HL-60/S4 treated with retinoic acid at 250 ng/mL for 4 days and 3 days (cell line): ENCODE data around the gene PLA2G4B.

ENCODE experiments used
- in situ Hi-C: fragments of 300-500 bp; cut with MboI; formaldehyde crosslinking; loops from 2 replicates; pipeline ENCODE4 v1.7.0; 2022; ENCODE audit warnings: low sequenced_read_pairs

Gene PLA2G4B

GRCh38 chr15:41869770-41870688 is 31.4 kb downstream of the PLA2G4B start:
- in situ Hi-C loops = no loop called here

DNA sequence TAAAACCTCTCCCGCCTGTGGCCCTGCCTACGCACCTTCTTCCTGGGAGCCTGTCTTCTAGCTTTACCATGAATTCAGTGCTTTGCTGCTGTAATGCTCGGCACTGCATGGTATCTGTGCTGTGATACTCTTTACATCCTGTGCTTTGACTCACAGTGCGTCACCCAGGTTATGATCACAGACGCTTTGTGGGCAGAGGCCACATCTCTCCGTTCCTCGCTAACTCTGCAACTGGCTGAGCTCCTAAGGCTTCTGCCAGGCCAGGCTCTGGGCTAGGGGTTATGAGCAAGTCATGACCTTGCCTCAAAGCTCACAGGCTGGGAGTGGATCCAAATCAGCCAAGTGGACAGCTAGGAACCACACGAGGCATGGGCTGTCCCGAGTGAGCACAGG is 32.0 kb downstream of the PLA2G4B start:
- in situ Hi-C loops = no loop called here

GRCh38 chr15:41871175-41871905 is 32.7 kb downstream of the PLA2G4B start:
- in situ Hi-C loops = no loop called here

DNA sequence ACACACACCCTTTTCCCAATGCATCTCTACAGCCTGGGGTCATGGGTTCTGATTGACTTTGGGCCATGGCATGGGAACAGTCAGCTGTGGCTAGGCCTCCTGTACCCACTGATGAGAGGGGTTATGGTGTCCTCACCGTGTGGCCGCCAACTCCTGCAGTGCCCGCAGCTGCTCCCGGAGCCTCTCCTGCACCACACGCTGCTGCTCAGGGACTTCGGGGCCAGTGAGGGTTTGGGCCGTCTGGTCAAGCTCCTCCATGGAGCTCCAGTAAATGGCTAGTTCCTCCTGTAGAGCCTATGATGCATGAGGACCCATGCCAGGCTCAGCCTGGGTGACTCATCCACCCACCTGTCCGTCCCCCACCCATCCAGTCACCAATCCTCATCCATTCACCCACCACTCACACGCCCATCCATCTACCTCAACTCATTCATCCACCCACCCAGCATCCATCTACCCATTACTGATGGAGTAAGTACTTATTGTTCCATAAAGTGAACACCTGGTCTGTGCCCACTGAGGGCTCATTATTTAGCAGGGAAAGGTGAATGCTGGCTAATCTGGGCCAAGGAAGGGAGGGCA is 33.6 kb downstream of the PLA2G4B start:
- in situ Hi-C loops = no loop called here

- in situ Hi-C loops = no loop called here
These were observed 35.1 kb downstream of the PLA2G4B start for GRCh38 chr15:41873711-41874110.

DNA sequence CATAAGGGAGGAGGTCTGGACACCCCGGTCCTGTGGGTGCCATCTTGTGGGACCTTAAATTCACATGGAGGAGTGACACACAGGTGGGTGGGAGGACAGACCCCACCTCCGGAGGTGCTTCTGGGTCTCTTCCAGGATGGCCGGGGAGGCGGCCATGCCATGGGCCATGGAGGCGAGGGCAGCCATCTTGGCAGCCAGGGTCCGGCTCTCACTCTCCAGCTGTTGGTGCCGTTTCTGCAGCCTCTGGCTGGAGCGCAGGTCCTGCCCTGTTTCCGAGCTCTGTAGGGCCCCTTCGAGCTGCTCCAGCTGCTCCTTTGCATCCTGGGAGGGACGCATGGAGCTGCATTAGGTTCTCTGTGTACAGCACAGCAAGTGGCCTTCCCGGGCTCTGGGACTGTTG is 36.1 kb downstream of the PLA2G4B start:
- in situ Hi-C loops = no loop called here

- in situ Hi-C loops = no loop called here
These were observed 37.4 kb downstream of the PLA2G4B start for GRCh38 chr15:41876007-41876406.

DNA sequence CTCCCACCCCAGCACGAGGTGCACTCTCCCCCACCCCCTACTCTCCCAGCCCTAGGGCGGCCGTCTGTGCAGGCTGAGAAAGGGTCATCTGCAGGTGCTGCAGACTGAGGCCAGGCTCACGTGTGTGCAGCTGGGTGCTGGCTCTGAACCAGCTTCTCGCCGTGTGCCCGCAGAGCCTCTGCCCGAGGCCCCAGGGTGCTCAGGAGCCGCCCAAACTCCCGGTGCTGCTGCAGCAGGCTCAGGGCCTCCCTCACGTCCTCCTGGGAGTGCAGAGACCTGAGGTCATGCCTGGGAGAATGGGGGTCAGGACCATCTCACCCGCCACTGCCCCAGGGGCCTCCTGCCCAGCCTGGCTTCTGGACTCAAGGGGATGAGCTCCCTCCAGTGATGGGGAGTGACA is 38.0 kb downstream of the PLA2G4B start:
- in situ Hi-C loops = no loop called here

GRCh38 chr15:41877631-41878354 is 39.1 kb downstream of the PLA2G4B start:
- in situ Hi-C loops = no loop called here

GRCh38 chr15:41878355-41878699 is 39.7 kb downstream of the PLA2G4B start:
- in situ Hi-C loops = no loop called here

DNA sequence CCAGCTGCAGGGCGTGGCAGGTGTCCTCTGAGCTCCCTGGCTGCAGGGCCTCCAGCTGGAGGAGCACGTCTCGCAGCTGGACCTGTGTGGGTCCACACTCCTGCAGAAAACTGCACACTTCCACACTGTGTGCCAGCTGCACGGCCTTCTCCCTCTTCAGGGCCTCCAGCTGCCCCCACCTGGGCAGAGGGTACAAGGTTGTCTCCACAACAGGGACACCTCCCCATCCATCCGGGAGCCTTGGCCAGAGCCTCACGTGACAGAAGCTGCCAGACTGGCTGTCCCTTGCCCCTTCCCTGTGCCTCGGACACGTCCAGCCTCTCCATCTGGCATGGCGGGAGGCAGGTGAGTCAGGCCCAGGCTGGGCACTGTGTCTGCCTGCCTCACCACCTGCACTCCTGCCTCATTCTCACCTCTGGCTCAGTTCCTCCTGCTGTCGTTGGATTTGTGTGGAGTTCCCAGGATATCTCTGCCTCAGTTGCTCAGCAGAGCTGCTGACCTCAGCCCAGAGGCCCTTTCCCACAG is 40.7 kb downstream of the PLA2G4B start:
- in situ Hi-C loops = no loop called here

DNA sequence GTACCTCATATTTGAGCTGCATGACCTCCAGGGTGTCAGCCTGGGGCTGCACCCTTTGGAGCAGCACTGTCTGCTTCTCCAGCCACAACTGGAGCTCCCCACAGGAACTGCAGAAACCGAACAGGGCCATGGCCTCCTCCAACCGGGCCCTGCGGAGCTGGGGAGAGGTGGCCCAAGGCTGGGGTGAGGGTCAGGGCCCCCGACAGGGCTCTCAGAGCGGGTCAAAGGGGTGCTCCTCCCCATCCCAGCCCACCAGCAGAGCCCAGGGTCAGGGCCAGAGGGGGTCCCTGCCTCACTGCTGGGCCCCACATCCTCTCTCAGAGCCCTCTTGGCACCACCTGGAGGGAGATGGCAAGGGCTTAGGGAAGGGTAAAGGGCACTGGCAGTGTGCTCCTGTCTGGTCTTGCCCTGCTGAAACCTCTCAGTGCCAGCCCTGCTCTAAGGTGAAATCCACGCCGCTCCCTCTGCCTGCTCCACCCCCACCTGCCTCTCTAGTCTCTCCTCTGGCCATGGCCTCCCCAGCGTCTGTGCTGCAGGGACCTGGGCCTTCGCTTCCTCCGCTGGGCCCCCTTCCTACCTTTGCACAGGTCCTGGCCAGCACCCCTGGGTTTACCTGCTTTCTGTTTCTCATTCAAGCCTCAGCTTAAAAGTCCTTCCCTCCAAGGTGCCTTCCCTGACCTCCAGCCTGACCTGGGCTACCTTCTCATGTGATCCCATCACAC is 41.7 kb downstream of the PLA2G4B start:
- in situ Hi-C loops = no loop called here

- in situ Hi-C loops = no loop called here
These were observed 42.4 kb downstream of the PLA2G4B start for GRCh38 chr15:41881086-41881485.

DNA sequence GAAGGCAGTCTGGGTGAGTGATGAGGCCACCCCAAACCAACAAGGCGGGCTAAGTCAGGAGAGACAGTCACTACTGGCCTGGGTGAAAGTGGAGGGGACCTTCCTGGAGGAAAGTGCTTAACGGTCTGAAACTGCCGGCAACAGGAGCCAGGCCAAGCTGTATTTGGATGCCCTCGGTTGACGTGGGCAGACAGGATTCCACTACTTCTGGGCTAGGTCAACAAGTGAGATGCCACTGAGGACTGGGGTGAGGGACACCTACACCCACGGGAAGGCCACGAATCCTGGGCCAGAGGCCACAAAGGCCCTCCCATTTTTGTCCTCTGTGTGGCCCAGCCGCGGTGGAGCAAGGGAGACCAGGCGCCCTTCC is 42.9 kb downstream of the PLA2G4B start:
- in situ Hi-C loops = no loop called here

- in situ Hi-C loops = no loop called here
These were observed 43.5 kb downstream of the PLA2G4B start for GRCh38 chr15:41881920-41882688.

DNA sequence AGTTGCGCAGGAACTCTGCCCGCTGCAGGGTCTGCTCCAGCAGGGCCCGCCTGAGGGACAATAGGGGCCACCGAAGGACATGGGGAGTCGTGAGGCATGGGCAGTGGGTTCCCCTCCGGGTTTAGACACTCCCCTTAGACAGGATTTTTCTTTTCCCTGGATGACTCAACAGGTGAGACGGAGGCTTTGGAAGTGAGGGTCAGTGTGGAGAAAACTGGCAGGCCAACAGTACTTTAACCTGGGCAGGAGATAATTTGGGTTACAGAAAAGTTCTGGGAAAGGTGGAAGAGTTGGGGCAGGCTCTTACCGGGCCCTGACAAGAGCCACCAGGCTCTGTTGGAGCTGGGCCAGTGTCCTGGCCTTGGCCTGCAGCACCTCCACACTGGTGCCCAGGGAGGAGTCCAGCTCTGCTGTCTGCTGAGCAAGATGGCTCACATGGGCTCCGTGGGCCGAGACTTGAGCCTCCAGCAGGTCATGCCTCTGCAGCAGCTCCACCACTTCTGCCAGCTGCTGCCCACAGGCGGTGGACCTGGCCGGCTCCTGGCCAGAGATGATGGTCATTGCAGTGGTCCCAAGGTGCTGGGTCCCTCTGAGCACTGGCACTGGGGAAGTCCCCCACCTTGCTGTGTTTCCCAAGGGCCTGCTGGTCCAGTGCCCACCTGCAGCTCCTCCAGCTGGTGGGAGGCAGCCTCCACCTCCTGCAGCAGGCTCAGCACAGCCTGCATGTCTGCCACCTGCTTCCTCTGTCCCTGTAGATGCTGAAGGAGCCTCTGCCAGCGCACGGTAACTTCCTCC is 44.2 kb downstream of the PLA2G4B start:
- in situ Hi-C loops = no loop called here

DNA sequence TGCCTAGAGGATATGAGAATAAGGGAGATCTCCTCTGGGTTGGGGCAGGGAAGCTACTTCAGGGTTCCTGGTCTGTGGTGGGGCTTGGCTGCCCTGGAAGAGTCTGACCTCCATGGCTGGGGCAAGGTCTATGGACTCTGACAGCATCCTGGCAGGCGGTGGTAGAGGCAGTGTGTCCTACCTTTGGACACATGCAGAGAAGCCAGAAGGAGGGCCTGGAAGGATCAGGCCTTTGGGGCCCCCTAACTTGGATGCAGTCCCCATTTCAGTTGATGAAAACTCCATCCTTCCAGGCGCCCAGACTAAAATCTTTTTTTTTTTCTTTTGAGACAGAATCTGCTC is 44.8 kb downstream of the PLA2G4B start:
- in situ Hi-C loops = no loop called here

DNA sequence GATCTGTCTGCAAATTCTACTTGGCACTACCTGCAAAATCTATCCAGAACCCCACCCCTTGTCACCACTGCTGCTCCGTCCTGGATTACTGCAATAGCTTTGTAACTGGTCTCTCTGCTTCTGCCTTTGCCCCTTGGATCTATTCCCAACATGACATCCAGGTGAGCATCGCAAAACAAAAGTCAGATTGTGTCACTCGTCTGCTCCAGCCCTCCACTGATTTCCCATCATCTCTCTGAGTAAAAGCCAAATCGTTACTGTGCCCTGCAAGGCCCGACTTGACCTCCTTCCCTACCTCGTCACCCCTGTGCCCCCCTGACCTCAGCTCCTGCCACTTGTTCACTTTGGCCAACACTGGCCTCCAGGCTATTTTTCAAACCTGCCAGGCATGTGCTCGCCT is 45.8 kb downstream of the PLA2G4B start:
- in situ Hi-C loops = no loop called here

- in situ Hi-C loops = no loop called here
These were observed 46.7 kb downstream of the PLA2G4B start for GRCh38 chr15:41885321-41885720.
